ENCODE measurements around the gene AHRR. TPM values are rescaled to one million over a fixed set of nuclear protein-coding genes. Genes with fewer than 3 reads are reported as not detected.

The AHRR gene
- total RNA-seq, 1 experiment from 2014 or later, result 1.9 TPM

- Histone ChIP-seq H3K27me3 (ENCODE audit: low read length) (no peaks in the 10 kb centered on the region), H3K9ac (ENCODE audit: low read length) (no peak overlapping the region), H3K79me2 (ENCODE audit: low read length) (no peaks in the 10 kb centered on the region), H3K9me2 (replicated peaks; ENCODE audit: low read length) (no peaks in the 10 kb centered on the region), H3K4me3 (ENCODE audit: low read length) (no peak overlapping the region), H3F3A (ENCODE audit: low read length, unreplicated experiment) (no peaks in the 10 kb centered on the region), H3K36me3 (ENCODE audit: low read depth, low read length) (no peaks in the 10 kb centered on the region), H3K27ac (ENCODE audit: low read length) (no peak overlapping the region), H3K4me2 (ENCODE audit: low read length) (no peak overlapping the region), H3K4me1 (ENCODE audit: insufficient read depth, low read length) (no peaks in the 10 kb centered on the region), H4K20me1 (ENCODE audit: low read length) (no peaks in the 10 kb centered on the region), H2AFZ (ENCODE audit: low read length) (no peak overlapping the region), H3K9me3 (ENCODE audit: low read length) (no peaks in the 10 kb centered on the region)
- TF ChIP-seq EZH2 (IDR thresholded peaks at IDR 0.05; ENCODE audit: low read length, unreplicated experiment) (no peak), CTCF (conservative IDR thresholded peaks at IDR 0.05; ENCODE audit: low read depth, low read length) (no peak), EZH2phosphoT487 (IDR thresholded peaks at IDR 0.05; ENCODE audit: borderline replicate concordance, low read length) (no peak)
- ChIA-PET CTCF (no interaction called here), POLR2A (ENCODE audit: unreplicated experiment) (no interaction called here)
- DNase-seq (no peak), ATAC-seq (no peak)
- BruUV-seq (replicated peaks), result no TSS peak
- intact Hi-C loops (cut with micrococcal nuclease), result no loop called here
These were observed 8.3 kb downstream of the AHRR start for GRCh38 chr5:329768-330167.

GRCh38 chr5:332843-333242 is 11.3 kb downstream of the AHRR start:
- ChIA-PET POLR2A (ENCODE audit: unreplicated experiment) (no interaction called here), CTCF (no interaction called here)
- no TSS peak for BruUV-seq (replicated peaks)
- H3K27ac ChIP-seq (ENCODE audit: low read length), result no peak overlapping the region
- TF ChIP-seq CTCF (conservative IDR thresholded peaks at IDR 0.05; ENCODE audit: low read depth, low read length) (no peak), EZH2 (IDR thresholded peaks at IDR 0.05; ENCODE audit: low read length, unreplicated experiment) (no peak), EZH2phosphoT487 (IDR thresholded peaks at IDR 0.05; ENCODE audit: borderline replicate concordance, low read length) (no peak)
- H3K79me2 ChIP-seq (ENCODE audit: low read length), result no peaks in the 10 kb centered on the region
- no peak overlapping the region for H3K4me2 ChIP-seq (ENCODE audit: low read length)
- no peaks in the 10 kb centered on the region for H3K4me1 ChIP-seq (ENCODE audit: insufficient read depth, low read length)
- no peaks in the 10 kb centered on the region for H3K27me3 ChIP-seq (ENCODE audit: low read length)
- H3K9ac ChIP-seq (ENCODE audit: low read length), result no peak overlapping the region
- H3K4me3 ChIP-seq (ENCODE audit: low read length), result no peak overlapping the region
- H3K9me3 ChIP-seq (ENCODE audit: low read length), result no peaks in the 10 kb centered on the region
- intact Hi-C loops (cut with micrococcal nuclease), result no loop called here
- no peaks in the 10 kb centered on the region for H4K20me1 ChIP-seq (ENCODE audit: low read length)
- H3K9me2 ChIP-seq (replicated peaks; ENCODE audit: low read length), result no peaks in the 10 kb centered on the region
- H3F3A ChIP-seq (ENCODE audit: low read length, unreplicated experiment), result no peaks in the 10 kb centered on the region
- no peak for DNase-seq
- H3K36me3 ChIP-seq (ENCODE audit: low read depth, low read length), result no peaks in the 10 kb centered on the region
- no peak overlapping the region for H2AFZ ChIP-seq (ENCODE audit: low read length)
- no peak for ATAC-seq

- no peak overlapping the region for H3K27ac ChIP-seq (ENCODE audit: low read length)
- intact Hi-C loops (cut with micrococcal nuclease), result no loop called here
- no peak overlapping the region for H3K4me3 ChIP-seq (ENCODE audit: low read length)
- H3K4me1 ChIP-seq (ENCODE audit: insufficient read depth, low read length), result no peaks in the 10 kb centered on the region
- BruUV-seq (replicated peaks), result no TSS peak
- no peaks in the 10 kb centered on the region for H3K79me2 ChIP-seq (ENCODE audit: low read length)
- no peak for TF ChIP-seq EZH2 (IDR thresholded peaks at IDR 0.05; ENCODE audit: low read length, unreplicated experiment)
- no peak for TF ChIP-seq EZH2phosphoT487 (IDR thresholded peaks at IDR 0.05; ENCODE audit: borderline replicate concordance, low read length)
- TF ChIP-seq CTCF (conservative IDR thresholded peaks at IDR 0.05; ENCODE audit: low read depth, low read length), result no peak
- H3K4me2 ChIP-seq (ENCODE audit: low read length), result no peak overlapping the region
- no peak overlapping the region for H3K9ac ChIP-seq (ENCODE audit: low read length)
- no peaks in the 10 kb centered on the region for H4K20me1 ChIP-seq (ENCODE audit: low read length)
- no peaks in the 10 kb centered on the region for H3K27me3 ChIP-seq (ENCODE audit: low read length)
- H3K9me2 ChIP-seq (replicated peaks; ENCODE audit: low read length), result no peaks in the 10 kb centered on the region
- no peak for DNase-seq
- H3K36me3 ChIP-seq (ENCODE audit: low read depth, low read length), result no peaks in the 10 kb centered on the region
- CTCF ChIA-PET, result no interaction called here
- H3F3A ChIP-seq (ENCODE audit: low read length, unreplicated experiment), result no peaks in the 10 kb centered on the region
- H2AFZ ChIP-seq (ENCODE audit: low read length), result no peak overlapping the region
- no peaks in the 10 kb centered on the region for H3K9me3 ChIP-seq (ENCODE audit: low read length)
- no peak for ATAC-seq
- POLR2A ChIA-PET (ENCODE audit: unreplicated experiment), result no interaction called here
These were observed 12.4 kb downstream of the AHRR start for GRCh38 chr5:333945-334344.
